Ovary (tissue), 3 donors: ENCODE results near the gene MRC1.

ENCODE experiments used
- CTCF ChIP-seq, 3 donors: fragments of 450-650 bp in 2 of 3; fragments of 200-600 bp in 1 of 3; IDR thresholded peaks; one replicate each; pipeline versions ENCODE4 v1.5.1 to v1.8.0; 2016 to 2022; ENCODE audit warnings: antibody characterized with exemption in 3 of 3, mild to moderate bottlenecking in 1 of 3
- EP300 ChIP-seq: sonication (generic); formaldehyde crosslinking; IDR thresholded peaks from one replicate; pipeline ENCODE4 v1.6.1; 2017; ENCODE audit warnings: antibody characterized with exemption
- POLR2A ChIP-seq: fragments of 450-650 bp; IDR thresholded peaks from one replicate; pipeline ENCODE4 v1.6.1; 2017; ENCODE audit warnings: antibody characterized with exemption, mild to moderate bottlenecking, moderate library complexity
- donor health status: DM: no; HTN: no; CAD: no.

GRCh38 chr10:17910125-17910789 is 101.1 kb downstream of the MRC1 start:
- TF ChIP-seq CTCF (IDR thresholded peaks at IDR 0.05): peak in 2 of 3 donors; percentile 18 to 29
- no peak for TF ChIP-seq POLR2A
- no peak for TF ChIP-seq EP300
